Natural killer cell (primary cell): Measurements from ENCODE around the gene SMC1A. TPM values are rescaled to one million over a fixed set of nuclear protein-coding genes. Genes with fewer than 3 reads are reported as not detected.

Source experiments
- ATAC-seq, 3 donors: fragments of 150-1000 bp in 2 of 3; fragments of 200-7000 bp in 1 of 3; cut with Tn5 transposase; 1 replicate in 1 of 3; 2 replicates in 2 of 3; pipeline ENCODE4 v1.10.0; 2021; ENCODE audit warnings: mild to moderate bottlenecking in 2 of 3, moderate library complexity in 2 of 3
- DNase-seq, 2 donors: peaks; one replicate each; pipeline versions ENCODE4 v3.0.0 to v3.0.0-alpha.2; 2013 to 2021; ENCODE audit warnings: mixed read lengths in 1 of 2
- H3K27ac ChIP-seq: one replicate; pipeline ENCODE4 v1.5.1; 2013; ENCODE audit warnings: mild to moderate bottlenecking, low read length
- H3K27me3 ChIP-seq: one replicate; pipeline ENCODE4 v1.6.1; 2013; ENCODE audit warnings: low read length; ENCODE audit not compliant: control insufficient read depth, insufficient read depth
- H3K36me3 ChIP-seq: one replicate; pipeline ENCODE4 v1.6.1; 2013; ENCODE audit warnings: low read length; ENCODE audit not compliant: control insufficient read depth, insufficient read depth
- H3K4me1 ChIP-seq: one replicate; pipeline ENCODE4 v1.6.1; 2013; ENCODE audit warnings: low read length; ENCODE audit not compliant: control insufficient read depth, insufficient read depth
- H3K4me3 ChIP-seq: one replicate; pipeline ENCODE4 v1.5.1; 2013; ENCODE audit warnings: low read length
- H3K9me3 ChIP-seq: one replicate; pipeline ENCODE4 v1.6.1; 2013; ENCODE audit warnings: low read length; ENCODE audit not compliant: control insufficient read depth, insufficient read depth
- H3K27ac Mint-ChIP-seq, 2 donors: one replicate each; pipeline ENCODE4 v1.8.0; 2022; ENCODE audit warnings: mild to moderate bottlenecking in 2 of 2, mixed read lengths in 2 of 2, moderate library complexity in 1 of 2
- H3K27me3 Mint-ChIP-seq, 2 donors: one replicate each; pipeline ENCODE4 v1.8.0; 2022; ENCODE audit warnings: low read depth in 2 of 2, mixed read lengths in 2 of 2
- H3K36me3 Mint-ChIP-seq: one replicate; pipeline ENCODE4 v1.8.0; 2022; ENCODE audit warnings: mixed read lengths
- H3K4me1 Mint-ChIP-seq, 2 donors: one replicate each; pipeline ENCODE4 v1.8.0; 2022; ENCODE audit warnings: mixed read lengths in 2 of 2
- H3K4me3 Mint-ChIP-seq: one replicate; pipeline ENCODE4 v1.8.0; 2022; ENCODE audit warnings: mild to moderate bottlenecking, moderate library complexity, mixed read lengths
- H3K9me3 Mint-ChIP-seq, 2 donors: one replicate each; pipeline ENCODE4 v1.8.0; 2022; ENCODE audit warnings: mixed read lengths in 2 of 2
- CTCF ChIP-seq: fragments of 200-600 bp; IDR thresholded peaks from one replicate; pipeline ENCODE4 v1.8.0; 2022; ENCODE audit warnings: antibody characterized with exemption
- WGBS: methylation state at CpG from one replicate; pipeline ENCODE4 v1.1.7; 2013; ENCODE audit warnings: missing lambda C conversion rate; ENCODE audit not compliant: insufficient coverage; 5-methylcytosine and 5-hydroxymethylcytosine counted together
- intact Hi-C: fragments of 100-400 bp; cut with micrococcal nuclease; formaldehyde crosslinking; loops from one replicate; pipeline ENCODE4 v1.14.2; 2022
- total RNA-seq, 4 donors: library from RNA; stranded (reverse); fragments of 120-200 nt in 1 of 4; gene quantifications; one replicate each; pipeline versions ENCODE4 v1.2.3 to v1.2.4, GENCODE V29; 2013 to 2022

SMC1A gene
- total RNA-seq, 3 donors from 2014 or later (not counting 1 experiment from before 2014, with no cell fraction given): 54.2 to 96.3 (median 60.4) TPM

DNA sequence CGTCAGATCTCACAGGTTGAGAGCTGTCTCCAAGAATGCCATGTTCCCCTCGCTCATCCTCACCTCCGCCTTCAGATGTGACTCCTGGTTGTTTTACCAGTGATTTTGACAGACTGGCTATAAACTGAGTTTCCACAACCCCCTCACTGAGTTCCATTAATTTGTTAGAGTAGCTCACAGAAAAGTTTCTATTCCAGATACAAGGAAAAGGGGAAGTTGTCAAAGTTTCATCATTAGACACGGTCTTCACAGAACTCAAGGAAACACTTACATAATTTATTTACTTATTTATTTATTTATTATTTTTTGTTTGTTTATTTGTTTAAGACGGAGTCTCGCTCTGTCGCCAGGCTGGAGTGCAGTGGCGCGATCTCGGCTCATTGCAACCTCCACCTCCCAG, 85.4 kb downstream of the SMC1A start:
- no peak for TF ChIP-seq CTCF
- ATAC-seq (no peak), DNase-seq (no peak)
- H3K4me1 Mint-ChIP-seq: no peaks in the 10 kb centered on the region
- no peaks in the 10 kb centered on the region for H3K9me3 ChIP-seq
- H3K27me3 Mint-ChIP-seq: peaks cover 9 to 28% of the 10 kb centered on the region in 2 donors
- no peak overlapping the region for H3K4me3 ChIP-seq
- no peak overlapping the region for H3K4me3 Mint-ChIP-seq
- intact Hi-C loops: no loop called here
- WGBS: 91% methylated on average over 7 of the region's 10 CpGs
- no peaks in the 10 kb centered on the region for H3K4me1 ChIP-seq
- no peaks in the 10 kb centered on the region for H3K27me3 ChIP-seq
- no peak overlapping the region for H3K27ac ChIP-seq
- H3K36me3 ChIP-seq: no peaks in the 10 kb centered on the region
- H3K9me3 Mint-ChIP-seq: no peaks in the 10 kb centered on the region
- no peak overlapping the region for H3K27ac Mint-ChIP-seq
- H3K36me3 Mint-ChIP-seq: no peaks in the 10 kb centered on the region

DNA sequence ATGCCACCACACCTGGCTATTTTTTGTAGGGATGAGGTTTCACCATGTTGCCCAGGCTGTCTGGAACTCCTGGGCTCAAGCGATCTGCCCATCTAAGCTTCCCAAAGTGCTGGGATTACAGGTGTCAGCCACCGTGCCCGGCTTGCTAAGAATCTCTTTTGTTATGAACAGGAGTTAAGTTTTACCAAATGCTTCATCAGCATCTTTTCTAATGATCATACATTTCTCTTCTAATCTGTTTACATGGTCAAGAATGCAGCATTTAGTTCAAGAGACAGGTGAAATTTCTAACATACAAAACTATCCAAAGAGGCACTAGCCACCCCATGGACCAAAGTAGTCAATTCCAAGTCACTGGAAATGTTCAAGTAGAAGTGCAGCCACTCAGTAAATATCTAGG, 88.6 kb downstream of the SMC1A start:
- no peaks in the 10 kb centered on the region for H3K36me3 ChIP-seq

DNA sequence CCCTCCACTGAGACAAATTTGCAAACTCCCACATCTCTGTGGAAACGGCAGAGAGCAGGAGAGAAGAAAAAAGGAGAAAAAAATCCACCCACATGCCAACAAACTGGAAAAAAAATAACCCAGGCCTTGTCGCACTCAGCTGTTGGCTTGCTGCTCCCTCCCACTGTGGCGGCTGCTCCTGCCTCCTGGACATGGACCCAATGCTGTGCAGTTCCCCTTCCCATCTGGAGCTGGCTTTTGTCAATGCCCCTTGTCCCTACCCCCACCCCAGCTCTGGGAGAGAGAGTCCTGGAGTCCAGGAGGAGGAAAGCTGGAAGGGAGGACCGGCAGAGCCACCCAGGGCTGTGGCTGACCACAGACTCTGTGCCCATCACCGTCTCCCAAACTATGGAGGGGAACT, 90.2 kb downstream of the SMC1A start:
- H3K4me3 ChIP-seq: no peak overlapping the region
- 77% methylated on average over 4 of the region's 5 CpGs for WGBS
- Mint-ChIP-seq H3K36me3 (no peaks in the 10 kb centered on the region), H3K4me1 (no peaks in the 10 kb centered on the region), H3K27ac (no peak overlapping the region), H3K4me3 (no peak overlapping the region), H3K27me3 (peaks cover 16 to 47% of the 10 kb centered on the region in 2 donors), H3K9me3 (no peaks in the 10 kb centered on the region)
- no peak for TF ChIP-seq CTCF
- intact Hi-C loops: no loop called here
- no peak for ATAC-seq
- no peaks in the 10 kb centered on the region for H3K4me1 ChIP-seq
- H3K9me3 ChIP-seq: no peaks in the 10 kb centered on the region
- no peak for DNase-seq
- no peak overlapping the region for H3K27ac ChIP-seq
- no peaks in the 10 kb centered on the region for H3K36me3 ChIP-seq
- H3K27me3 ChIP-seq: no peaks in the 10 kb centered on the region

More for the DNA sequence above, 88.6 kb downstream of the SMC1A start:
- DNase-seq (no peak), ATAC-seq (no peak)
- intact Hi-C loops: no loop called here
- peaks cover 12 to 37% of the 10 kb centered on the region in 2 donors for H3K27me3 Mint-ChIP-seq
- WGBS: 100% methylated on average over 1 of the region's 3 CpGs
- no peaks in the 10 kb centered on the region for H3K9me3 Mint-ChIP-seq
- H3K4me1 Mint-ChIP-seq: no peaks in the 10 kb centered on the region
- no peaks in the 10 kb centered on the region for H3K27me3 ChIP-seq
- TF ChIP-seq CTCF: no peak
- H3K27ac Mint-ChIP-seq: no peak overlapping the region
- H3K27ac ChIP-seq: no peak overlapping the region
- no peaks in the 10 kb centered on the region for H3K4me1 ChIP-seq
- no peaks in the 10 kb centered on the region for H3K9me3 ChIP-seq
- H3K4me3 Mint-ChIP-seq: no peak overlapping the region
- H3K4me3 ChIP-seq: no peak overlapping the region
- H3K36me3 Mint-ChIP-seq: no peaks in the 10 kb centered on the region

DNA sequence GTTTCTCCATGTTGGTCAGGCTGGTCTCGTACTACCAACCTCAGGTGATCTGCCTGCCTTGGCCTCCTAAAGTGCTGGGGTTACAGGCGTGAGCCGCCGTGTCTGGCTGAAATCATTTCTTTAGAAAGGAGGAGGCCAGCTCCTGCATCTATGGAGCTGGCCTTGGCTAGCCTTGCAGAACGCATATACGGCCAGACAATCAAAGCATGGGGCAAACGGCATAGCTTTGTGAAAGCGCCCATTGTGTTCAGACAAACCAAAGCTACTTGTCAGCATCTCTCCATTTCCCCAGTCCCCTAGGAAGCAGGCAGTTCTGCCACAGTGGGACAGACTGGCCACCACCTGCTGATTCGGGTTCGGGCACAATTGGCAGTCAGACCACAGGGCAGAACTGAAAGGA, 92.1 kb downstream of the SMC1A start:
- Histone ChIP-seq H3K27ac (no peak overlapping the region), H3K27me3 (no peaks in the 10 kb centered on the region), H3K9me3 (no peaks in the 10 kb centered on the region), H3K4me1 (no peaks in the 10 kb centered on the region), H3K4me3 (no peak overlapping the region), H3K36me3 (no peaks in the 10 kb centered on the region)
- H3K9me3 Mint-ChIP-seq: no peaks in the 10 kb centered on the region
- no peak for DNase-seq
- no peak overlapping the region for H3K4me3 Mint-ChIP-seq
- no peak for TF ChIP-seq CTCF
- no peak for ATAC-seq
- H3K36me3 Mint-ChIP-seq: no peaks in the 10 kb centered on the region
- no peaks in the 10 kb centered on the region for H3K4me1 Mint-ChIP-seq
- intact Hi-C loops: no loop called here
- H3K27ac Mint-ChIP-seq: no peak overlapping the region
- WGBS: 92% methylated on average over 10 of the region's 10 CpGs
- peaks cover 21 to 62% of the 10 kb centered on the region in 2 donors for H3K27me3 Mint-ChIP-seq
